ENCODE measurements around the gene ZNF276.
A peak's percentile ranks its signal among the peaks of the same experiment; 100 is the strongest.

The ZNF276 gene

DNA sequence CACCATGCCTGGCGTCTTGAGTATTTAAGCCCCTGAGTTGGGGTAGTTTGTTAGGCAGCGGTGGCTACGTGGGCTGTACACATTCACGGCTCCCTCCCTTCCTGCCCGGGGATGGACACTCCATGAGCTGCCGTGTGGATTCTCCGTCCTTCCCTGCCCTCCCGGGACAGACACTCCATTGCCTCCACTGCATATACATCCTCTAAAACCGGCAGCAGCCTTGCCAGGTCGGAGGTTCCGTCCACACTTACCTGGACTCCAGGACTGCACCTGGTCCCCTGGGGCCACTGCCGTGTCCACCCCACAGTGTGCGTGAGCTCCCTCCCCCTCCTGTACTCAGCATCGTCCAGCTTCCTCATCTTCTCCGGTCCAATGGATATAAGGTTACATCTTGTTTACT, 16.3 kb upstream of the ZNF276 start:
- no peak overlapping the region for H3K4me3 Mint-ChIP-seq
- H3K9me3 Mint-ChIP-seq, result no peaks in the 10 kb centered on the region
- H3K27me3 Mint-ChIP-seq, result no peaks in the 10 kb centered on the region
- H3K27ac Mint-ChIP-seq, result no peak overlapping the region
- peaks cover 19% of the 10 kb centered on the region for H3K4me1 Mint-ChIP-seq
- no peaks in the 10 kb centered on the region for H3K36me3 Mint-ChIP-seq

DNA sequence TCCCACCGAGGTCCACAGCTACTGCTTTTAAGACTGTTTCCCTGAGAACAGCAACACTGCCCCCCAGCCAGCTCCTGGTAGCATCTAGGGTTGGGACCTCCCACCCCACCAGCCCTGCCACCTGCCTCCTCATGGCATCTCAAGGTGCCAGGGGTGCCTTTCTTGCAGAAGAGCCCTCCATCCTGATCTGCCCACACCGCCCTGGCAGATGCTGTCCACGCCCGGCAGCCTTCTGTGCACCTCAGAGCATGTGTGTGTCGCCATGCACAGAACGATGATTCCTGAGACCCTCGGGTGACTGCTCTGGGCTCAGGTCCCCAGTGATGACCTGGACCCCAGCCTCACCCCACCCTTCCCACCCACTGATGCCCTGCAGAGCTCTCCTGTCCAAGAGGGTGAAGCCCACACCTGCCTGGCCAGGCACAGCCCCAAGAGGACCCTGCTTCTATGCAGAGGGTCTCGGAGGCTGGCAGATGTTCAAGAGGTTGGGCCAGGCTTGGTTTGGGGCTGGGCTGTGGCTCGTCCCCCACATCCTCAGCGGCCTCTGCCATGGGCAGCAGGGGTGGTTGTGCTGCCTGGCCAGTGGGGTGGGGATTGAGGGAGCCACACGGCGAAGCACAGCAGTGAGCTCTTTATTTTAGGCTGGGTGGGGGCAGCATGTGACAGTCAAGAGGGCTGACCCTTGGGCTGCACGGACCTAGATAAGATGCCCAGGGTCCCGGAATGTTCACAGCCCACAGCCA, 14.6 kb upstream of the ZNF276 start:
- no peak overlapping the region for H3K4me3 Mint-ChIP-seq
- H3K4me1 Mint-ChIP-seq, result peaks cover 14% of the 10 kb centered on the region
- H3K27me3 Mint-ChIP-seq, result no peaks in the 10 kb centered on the region
- no peak overlapping the region for H3K27ac Mint-ChIP-seq
- no peaks in the 10 kb centered on the region for H3K36me3 Mint-ChIP-seq
- H3K9me3 Mint-ChIP-seq, result no peaks in the 10 kb centered on the region

DNA sequence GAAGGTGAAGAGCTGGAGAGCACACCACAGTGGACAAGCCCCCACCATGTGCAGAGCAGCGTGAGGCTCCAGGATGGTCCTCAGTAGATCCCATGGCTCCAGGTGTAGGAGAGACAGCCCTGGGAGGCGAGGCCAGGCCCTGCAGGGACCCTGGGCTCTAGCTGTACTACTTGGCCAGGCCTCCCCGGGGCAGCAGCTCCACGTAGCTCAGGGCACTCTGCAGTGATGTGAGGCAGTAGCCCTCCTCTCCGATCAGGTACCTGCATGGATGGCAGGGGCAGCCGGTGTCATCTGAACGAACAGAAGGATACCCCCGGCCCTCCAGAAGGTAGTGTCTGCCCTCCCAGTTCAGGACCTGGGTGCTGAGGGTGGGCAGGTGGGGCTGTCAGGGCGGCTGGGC, 13.6 kb upstream of the ZNF276 start:
- no peaks in the 10 kb centered on the region for H3K27me3 Mint-ChIP-seq

DNA sequence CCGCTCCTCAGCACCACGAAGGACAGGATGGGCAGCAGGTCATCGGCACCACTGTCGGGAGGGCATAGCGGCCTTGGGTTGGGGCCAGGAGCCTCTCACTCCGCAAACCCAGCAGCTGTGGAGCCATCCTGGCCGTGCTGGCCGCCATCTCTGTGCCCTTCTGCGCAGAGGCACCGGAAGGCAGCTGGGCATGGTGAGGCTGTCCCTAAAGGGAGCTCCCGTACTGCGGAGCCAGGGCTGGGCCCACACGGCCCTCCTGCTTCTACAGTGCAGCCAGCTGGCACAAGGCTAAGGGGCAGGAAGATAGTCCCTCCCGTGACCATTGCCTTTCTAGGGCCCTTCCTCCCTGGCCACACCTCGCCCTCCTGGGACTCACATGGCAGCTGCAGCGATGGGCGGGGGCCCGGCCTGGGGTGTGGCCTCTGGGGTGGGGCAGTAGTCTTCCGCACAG, 12.8 kb upstream of the ZNF276 start:
- peaks cover 9% of the 10 kb centered on the region for H3K4me1 Mint-ChIP-seq

More for the DNA sequence above, 13.6 kb upstream of the ZNF276 start:
- Mint-ChIP-seq H3K27ac (no peak overlapping the region), H3K4me3 (no peak overlapping the region), H3K9me3 (no peaks in the 10 kb centered on the region), H3K4me1 (peaks cover 10% of the 10 kb centered on the region), H3K36me3 (no peaks in the 10 kb centered on the region)

DNA sequence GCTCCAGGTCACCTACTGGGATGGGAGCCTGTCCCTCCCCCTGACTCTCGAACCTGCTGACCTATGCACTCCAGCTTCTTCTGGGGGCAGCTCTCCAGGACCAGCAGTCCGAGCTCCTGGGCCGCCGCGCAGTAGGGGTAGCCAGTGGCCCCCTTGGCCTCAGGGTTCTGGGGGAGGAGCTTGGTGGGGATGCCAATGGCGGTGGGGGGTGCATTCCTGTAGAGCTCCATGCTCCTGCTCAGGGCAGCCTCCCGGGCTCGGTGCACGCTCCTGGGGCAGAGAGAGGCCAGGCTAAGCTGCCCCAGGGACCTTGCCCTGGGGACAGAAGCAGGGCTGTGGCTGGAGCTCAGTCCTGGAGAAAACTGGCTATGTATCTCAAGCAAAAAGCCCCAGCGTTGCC, 12.2 kb upstream of the ZNF276 start:
- H3K4me3 Mint-ChIP-seq, result no peak overlapping the region

More for the DNA sequence above, 12.8 kb upstream of the ZNF276 start:
- Mint-ChIP-seq H3K36me3 (no peaks in the 10 kb centered on the region), H3K4me3 (no peak overlapping the region), H3K9me3 (no peaks in the 10 kb centered on the region), H3K27me3 (no peaks in the 10 kb centered on the region), H3K27ac (no peak overlapping the region)

DNA sequence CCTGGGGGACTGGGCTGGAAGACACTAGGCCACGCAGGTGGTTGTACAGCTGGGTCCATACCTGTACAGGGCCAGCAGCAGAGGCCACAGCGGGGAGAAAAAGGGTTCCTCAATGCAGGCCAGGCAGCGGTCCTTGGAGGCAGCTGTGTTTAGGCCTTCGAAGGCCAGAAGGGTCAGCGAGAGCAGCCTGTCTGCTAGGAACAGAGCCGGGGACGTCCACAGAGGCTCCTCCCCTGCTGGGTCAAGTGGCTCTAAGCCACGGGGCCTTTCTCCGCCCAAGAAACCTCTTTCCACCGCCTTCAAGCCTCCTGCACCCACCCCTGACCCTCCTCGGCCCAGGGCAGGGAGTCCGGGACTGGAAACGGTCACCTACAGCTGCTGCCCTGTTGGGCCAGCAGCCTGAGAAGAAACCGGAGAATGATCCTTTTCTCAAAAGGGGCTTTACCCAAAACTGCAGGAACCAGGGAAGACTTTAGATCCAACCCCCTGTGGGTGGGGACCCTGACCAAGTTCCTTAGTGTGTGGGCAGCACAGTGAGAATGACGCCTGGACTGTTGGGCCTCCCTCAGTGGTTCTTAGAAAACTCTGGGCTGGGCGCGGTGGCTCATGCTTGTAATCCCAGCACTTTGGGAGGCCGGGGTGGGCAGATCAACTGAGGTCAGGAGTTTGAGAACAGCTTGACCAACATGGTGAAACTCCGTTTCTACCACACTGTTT, 11.5 kb upstream of the ZNF276 start:
- Mint-ChIP-seq H3K27ac (peak overlapping the region; percentile 68), H3K4me1 (peaks cover 14% of the 10 kb centered on the region), H3K4me3 (peak overlapping the region; percentile 30), H3K36me3 (peaks cover under 1% of the 10 kb centered on the region), H3K27me3 (no peaks in the 10 kb centered on the region), H3K9me3 (no peaks in the 10 kb centered on the region)

More for the DNA sequence above, 12.2 kb upstream of the ZNF276 start:
- no peaks in the 10 kb centered on the region for H3K27me3 Mint-ChIP-seq
- H3K36me3 Mint-ChIP-seq, result no peaks in the 10 kb centered on the region
- no peaks in the 10 kb centered on the region for H3K9me3 Mint-ChIP-seq
- peaks cover 9% of the 10 kb centered on the region for H3K4me1 Mint-ChIP-seq
- H3K27ac Mint-ChIP-seq, result no peak overlapping the region

DNA sequence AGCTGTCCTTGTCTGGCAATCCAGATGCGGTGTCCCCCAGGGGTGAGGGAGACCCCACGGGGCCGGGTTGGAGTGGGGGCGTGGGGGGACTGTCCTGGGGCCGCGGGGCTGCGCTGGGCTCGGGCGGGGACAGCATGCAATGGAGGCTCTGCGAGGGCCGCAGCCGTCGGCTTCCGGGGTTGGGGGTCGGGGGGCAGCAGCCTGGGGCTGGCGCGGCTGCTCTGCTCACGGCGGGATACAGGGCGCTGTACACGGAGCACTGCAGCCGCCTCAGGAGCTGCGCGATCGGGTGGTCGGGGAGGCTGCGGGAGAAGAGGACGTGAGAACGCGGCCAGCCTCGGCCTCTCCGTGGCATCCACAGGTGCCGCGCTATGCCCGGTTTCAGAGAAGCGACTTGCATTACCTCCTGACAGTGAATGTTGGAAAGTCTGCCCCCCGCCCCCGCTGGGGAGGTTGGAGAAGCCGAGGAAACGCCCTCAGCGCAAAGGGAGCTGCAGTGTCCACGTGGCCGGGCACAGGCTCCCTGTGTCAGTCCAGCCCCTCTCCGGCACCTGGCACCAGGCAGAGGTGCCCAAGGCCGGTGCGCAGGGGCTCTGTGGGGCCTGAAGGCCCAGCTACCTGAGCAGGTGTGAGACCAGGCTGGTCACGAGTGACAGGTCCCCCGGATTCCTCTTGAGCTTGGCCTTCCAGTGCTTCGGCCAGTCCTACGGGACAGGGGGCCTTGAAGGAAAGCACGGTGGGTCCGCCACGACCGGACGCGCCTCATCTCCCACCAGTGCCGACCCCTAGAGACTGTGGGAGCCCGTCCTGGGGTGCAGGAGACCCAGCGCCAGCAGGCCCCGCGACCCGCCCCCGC, 10.4 kb upstream of the ZNF276 start:
- Mint-ChIP-seq H3K4me1 (peaks cover 13% of the 10 kb centered on the region), H3K9me3 (no peaks in the 10 kb centered on the region), H3K4me3 (no peak overlapping the region), H3K27ac (no peak overlapping the region), H3K27me3 (no peaks in the 10 kb centered on the region), H3K36me3 (peaks cover 2% of the 10 kb centered on the region)

DNA sequence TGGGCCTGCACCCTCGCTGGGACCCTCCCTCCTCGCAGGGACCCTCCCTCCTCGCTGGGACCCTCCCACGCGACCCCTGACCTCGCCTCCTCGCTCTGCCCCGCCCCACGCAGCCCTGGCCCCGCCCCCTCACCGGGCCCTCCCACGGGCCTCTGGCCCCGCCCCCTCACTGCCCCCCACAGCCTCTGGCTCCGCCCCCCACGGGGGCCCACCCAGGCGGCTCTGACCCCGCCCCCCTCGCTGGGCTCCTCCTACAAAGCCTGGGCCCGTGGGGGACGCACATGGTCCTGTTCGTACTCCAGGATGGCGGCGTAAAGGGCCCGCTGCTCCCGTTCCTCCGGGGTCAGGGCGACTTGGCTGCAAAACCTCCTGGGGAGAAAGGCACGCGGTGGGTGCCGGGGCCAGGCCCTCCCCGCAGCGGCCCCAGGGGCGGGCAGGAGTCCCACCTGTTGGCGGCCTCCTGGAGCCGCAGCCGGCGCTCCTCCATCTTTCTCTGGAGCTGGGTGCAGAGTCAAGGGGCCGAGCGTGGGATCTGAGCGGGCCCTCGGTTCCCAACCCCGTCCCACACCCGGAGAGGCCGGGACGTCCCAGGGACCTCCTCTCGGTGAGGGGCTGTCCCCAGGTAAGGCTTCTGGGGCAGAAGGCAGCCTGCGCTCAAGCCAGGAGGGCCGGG, 9.6 kb upstream of the ZNF276 start:
- Mint-ChIP-seq H3K9me3 (no peaks in the 10 kb centered on the region), H3K4me1 (peaks cover 6% of the 10 kb centered on the region), H3K36me3 (peaks cover 4% of the 10 kb centered on the region), H3K27ac (no peak overlapping the region), H3K4me3 (peak overlapping the region; percentile 80), H3K27me3 (no peaks in the 10 kb centered on the region)

DNA sequence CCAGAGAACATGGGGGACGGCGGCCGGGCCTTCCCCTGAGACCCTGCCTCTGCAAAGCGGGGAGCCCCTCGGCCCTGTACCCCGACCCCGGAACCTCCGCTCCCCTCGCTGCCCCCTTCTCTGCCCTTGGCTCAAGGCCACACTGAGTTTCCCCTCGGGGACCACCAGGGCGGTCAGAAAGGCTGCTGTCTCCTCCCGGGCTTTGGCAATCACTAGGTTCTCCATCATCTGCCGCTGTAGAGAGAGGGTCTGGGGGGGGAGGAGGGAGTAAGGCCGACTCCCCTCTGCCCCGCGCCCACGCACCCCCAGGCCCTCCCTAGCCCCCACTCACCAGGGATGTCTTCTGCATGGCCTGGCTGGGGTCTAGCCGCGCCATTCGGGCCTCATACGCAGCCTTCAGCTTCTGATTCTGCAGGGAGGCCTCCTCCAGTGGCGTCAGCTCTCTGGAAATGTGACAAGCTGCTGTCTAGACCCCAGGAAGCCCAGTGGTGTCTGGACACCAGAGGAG, 9.0 kb upstream of the ZNF276 start:
- no peaks in the 10 kb centered on the region for H3K9me3 Mint-ChIP-seq
- peak overlapping the region; percentile 72 for H3K27ac Mint-ChIP-seq
- H3K27me3 Mint-ChIP-seq, result no peaks in the 10 kb centered on the region
- H3K36me3 Mint-ChIP-seq, result peaks cover 4% of the 10 kb centered on the region
- peaks cover 6% of the 10 kb centered on the region for H3K4me1 Mint-ChIP-seq
- peak overlapping the region; percentile 80 for H3K4me3 Mint-ChIP-seq

DNA sequence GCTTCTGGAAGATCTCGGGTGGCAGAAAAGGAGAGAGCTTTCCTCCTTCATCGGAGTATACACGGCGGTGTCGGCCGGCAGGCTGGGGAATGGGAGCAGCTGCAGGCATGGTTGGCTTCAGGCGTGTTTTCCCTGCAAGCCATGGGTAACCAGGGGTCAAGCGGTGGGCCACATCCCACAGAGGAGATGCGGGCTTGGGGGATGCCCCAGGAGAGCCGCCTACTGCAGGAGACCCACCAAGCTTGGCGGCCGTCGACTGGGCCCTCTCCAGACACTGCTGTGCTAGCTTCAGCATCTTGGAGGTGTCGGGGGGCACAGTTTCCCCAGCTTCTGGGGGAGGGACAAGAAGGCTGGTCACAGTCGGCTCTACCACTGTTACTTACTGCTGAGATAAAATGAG, 4.8 kb upstream of the ZNF276 start:
- Mint-ChIP-seq H3K36me3 (peaks cover 4% of the 10 kb centered on the region), H3K4me1 (peaks cover 24% of the 10 kb centered on the region), H3K4me3 (no peak overlapping the region), H3K9me3 (no peaks in the 10 kb centered on the region), H3K27ac (no peak overlapping the region), H3K27me3 (no peaks in the 10 kb centered on the region)

DNA sequence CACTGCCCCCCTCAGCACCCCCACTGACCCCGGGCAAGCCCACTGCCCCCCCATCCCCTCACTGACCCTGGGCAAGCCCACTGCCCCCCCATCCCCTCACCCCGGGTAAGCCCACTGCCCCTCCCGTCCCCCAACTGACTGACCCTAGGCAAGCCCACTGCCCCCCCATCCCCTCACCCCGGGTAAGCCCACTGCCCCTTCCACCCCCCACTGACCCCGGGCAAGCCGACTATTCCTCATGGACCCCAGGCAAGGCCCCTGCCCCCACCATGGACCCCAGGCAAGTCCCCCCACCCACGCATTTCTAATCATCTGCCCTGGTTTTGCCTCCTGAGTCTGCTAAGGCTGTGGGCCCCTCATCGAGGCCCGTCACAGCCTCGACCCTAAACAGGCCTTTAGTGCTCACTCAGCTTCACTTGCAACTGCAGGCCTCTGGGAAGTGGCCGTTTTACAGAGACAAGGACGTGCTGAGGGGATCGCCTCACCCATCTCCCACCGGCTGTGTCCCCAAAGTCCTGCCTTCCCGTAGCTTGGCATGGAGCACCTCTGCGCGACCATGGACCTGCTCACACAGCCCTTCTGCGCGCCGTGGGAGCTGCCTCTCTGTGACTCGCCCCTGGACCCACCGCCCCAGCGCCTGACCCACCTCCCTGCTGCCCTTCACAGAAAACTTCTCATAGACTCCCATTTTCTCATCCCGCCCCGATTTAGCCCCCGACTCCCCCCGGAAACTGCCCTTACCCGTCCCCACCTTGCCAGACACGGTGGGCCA, 4.2 kb upstream of the ZNF276 start:
- no peaks in the 10 kb centered on the region for H3K9me3 Mint-ChIP-seq
- peaks cover 24% of the 10 kb centered on the region for H3K4me1 Mint-ChIP-seq
- H3K27ac Mint-ChIP-seq, result peak overlapping the region; percentile 23
- H3K4me3 Mint-ChIP-seq, result no peak overlapping the region
- H3K27me3 Mint-ChIP-seq, result no peaks in the 10 kb centered on the region
- peaks cover 4% of the 10 kb centered on the region for H3K36me3 Mint-ChIP-seq

DNA sequence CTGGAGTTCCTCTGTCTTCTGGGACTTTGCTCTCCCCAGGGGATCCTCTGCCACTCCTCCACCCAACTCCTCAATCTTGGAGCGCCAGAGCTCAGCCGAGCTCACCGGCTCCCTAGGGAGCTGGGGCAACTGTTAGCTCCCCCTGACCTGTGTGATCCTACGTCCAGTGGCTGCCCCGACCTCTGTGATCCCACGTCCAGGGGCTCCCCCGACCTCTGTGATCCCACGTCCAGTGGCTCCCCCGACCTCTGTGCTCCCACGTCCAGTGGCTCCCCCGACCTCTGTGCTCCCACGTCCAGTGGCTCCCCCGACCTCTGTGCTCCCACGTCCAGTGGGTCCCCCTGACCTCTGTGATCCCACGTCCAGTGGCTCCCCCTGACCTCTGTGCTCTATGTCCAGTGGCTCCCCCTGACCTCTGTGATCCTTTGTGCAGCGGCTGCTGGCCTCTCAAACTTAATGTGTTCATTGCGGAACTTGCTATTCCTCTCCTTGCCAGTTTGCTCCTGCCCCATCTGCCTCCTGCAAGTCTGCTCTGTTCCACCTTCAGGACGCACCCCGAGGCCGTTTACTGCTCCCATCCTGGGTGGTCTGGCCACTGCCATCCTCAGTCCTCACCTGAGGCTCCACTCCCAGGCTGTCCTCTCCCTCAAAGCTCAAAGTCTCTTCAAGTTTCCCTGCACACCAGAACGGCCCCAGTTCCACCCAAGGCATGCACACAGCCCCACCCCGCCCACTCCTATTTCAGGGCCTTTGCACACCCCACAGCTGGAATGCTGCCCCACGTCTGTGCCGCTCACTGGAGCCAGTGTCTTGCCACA, 3.4 kb upstream of the ZNF276 start:
- no peak overlapping the region for H3K4me3 Mint-ChIP-seq
- peaks cover 7% of the 10 kb centered on the region for H3K36me3 Mint-ChIP-seq

DNA sequence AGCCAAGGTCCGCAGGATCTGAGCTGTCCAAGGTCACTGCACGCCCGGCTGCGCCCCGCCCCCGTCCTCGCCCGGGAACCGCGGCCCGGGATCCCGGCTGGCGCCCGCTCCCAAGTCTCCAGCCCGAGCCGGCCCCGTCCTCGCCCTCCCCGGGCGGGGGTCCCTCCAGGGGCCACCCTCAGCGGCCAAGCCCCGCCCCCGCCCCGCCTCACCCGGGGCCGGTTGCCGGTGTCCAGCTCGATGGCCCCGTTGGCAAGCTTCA, 855 bp upstream of the ZNF276 start:
- Mint-ChIP-seq H3K27me3 (no peaks in the 10 kb centered on the region), H3K9me3 (no peaks in the 10 kb centered on the region), H3K4me1 (peaks cover 42% of the 10 kb centered on the region), H3K27ac (peak overlapping the region; percentile 77), H3K4me3 (peak overlapping the region; percentile 74), H3K36me3 (peaks cover 10% of the 10 kb centered on the region)

More for the DNA sequence above, 3.4 kb upstream of the ZNF276 start:
- Mint-ChIP-seq H3K4me1 (peaks cover 29% of the 10 kb centered on the region), H3K9me3 (no peaks in the 10 kb centered on the region), H3K27me3 (no peaks in the 10 kb centered on the region), H3K27ac (no peak overlapping the region)
